NCI-H2171 (cell line): ENCODE results near the gene VWA5A.
"Not testable (repeated sequence)": the region's sequence is repeated elsewhere in the genome, so short reads cannot be mapped to it uniquely, and the experiment has no call there.

Experiments
- DNase-seq: peaks from one replicate; lab custom pipeline; 2025; lab: John Stamatoyannopoulos, UW

VWA5A gene

DNA sequence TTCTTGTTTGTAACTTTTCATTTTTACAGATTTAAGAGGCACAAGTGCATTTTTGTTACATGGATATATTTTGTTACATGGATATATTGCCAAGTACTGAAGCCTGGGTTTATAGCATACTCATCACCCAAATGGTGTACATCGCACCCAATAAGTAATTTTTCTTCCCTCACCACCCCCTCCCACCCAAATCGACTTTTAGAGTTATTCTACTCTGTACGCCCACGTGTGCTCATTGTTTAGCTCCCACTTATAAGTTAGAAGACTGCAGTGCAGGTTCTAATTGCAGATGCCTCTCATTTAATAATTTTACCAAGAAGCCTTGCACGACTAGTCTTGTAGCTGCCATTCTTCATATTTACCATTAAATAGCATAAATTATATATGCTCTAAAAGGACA is 20.5 kb upstream of the VWA5A start:
- no peak for DNase-seq

GRCh38 chr11:124096364-124096763 is 18.9 kb upstream of the VWA5A start:
- DNase-seq, result no peak

- no peak for DNase-seq
These were observed 17.1 kb upstream of the VWA5A start for GRCh38 chr11:124098141-124098540.

- no peak for DNase-seq
These were observed 13.5 kb upstream of the VWA5A start for GRCh38 chr11:124101737-124102136.

DNA sequence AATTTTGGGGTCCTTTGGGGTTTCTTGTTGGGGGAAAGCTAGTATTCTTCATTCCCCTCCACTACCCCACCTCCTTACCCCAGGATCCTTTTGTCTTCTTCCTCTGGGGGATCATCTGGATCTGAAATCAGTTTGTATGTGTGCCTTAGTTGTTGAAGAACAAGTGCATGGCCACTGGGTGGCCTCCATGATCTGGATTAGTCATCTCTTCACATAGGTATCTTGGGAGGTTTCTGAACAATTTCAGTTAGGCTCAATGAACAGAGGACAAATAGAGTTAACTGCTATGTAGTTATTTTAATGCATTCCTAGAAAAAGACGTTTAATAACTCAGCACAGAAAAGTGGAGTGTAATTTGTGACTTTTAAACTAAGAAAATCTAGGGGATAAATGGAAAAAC is 7.1 kb upstream of the VWA5A start:
- no peak for DNase-seq

DNA sequence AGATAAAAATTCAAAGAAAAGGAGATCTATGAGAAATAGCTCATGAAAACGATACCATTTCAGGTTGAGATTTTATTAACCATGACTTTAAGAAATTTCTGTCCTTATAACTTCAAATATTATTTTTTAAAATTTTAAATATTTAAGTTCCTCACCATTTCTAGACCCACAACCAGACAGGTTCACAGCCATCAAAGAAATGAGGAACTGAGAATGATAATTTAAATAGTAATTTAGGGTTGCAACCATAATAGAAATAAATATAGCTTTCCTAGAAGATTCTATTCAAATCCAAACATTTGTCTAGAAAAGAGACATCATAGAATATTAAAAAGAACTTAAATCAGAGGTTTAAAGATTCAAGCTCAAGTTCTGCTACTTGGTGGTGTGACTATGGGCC is 5.9 kb upstream of the VWA5A start:
- no peak for DNase-seq

DNA sequence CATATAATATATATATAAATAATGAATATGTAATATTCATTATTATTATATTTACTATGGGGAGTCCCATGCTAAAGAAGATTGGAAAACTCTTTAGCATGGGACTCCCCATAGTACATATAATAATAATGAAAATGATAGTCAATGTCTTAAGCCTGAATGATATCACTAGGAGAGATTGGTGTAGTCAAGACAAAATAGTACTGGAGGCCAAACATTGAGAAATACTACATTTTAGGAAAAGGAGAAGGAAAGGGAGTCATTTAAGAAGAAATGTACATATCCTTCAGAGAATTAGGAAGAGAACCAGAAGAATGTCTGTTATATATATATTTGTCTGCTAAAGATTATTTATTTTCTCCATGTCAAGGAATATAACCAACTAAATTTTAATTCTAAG is 5.0 kb upstream of the VWA5A start:
- DNase-seq, result no peak

GRCh38 chr11:124113890-124114289 is 1.4 kb upstream of the VWA5A start:
- no peak for DNase-seq

GRCh38 chr11:124115782-124116616 is 749 bp downstream of the VWA5A start:
- no peak for DNase-seq

DNA sequence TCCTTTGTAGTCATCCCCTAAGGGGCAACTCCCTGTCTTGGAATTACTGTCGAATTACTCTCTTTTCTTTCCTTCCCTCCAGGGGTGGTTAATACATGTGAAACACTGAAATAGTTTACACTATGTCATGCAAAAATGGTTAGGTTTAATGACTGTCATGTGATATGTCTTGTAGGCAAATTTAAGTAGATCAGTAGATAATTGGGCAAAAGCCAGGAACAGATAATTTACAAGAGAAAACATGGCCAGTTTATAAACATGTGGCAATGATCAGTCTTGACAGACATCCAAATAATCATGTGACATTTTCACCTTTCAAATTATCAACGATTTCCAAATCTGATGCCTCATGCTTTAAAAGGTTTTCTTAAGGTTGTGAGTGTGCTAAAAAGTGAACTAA is 3.9 kb downstream of the VWA5A start:
- no peak for DNase-seq

DNA sequence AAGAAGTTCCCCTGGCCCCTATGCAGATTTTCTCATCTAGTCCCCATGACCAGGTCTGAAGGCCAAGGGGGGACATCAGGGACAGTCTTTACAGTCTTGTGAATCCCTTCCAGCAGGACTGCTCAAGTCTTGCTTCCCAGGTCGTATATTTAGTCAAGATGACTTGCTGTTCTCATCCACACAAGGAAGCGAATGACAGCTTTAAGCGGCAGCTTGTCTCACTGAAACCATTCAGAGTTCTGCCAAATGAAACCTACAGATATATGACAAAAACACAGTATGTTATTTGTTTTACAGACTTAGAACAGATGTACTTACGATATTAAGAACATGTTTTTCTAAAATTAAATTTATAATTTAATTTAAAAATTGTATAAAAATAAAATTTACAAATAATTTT is 5.6 kb downstream of the VWA5A start:
- no peak for DNase-seq

- no peak for DNase-seq
These were observed 6.9 kb downstream of the VWA5A start for GRCh38 chr11:124122123-124122522.

GRCh38 chr11:124123622-124124021 is 8.4 kb downstream of the VWA5A start:
- no peak for DNase-seq

- not testable (repeated sequence) for DNase-seq
These were observed 11.9 kb downstream of the VWA5A start for GRCh38 chr11:124127134-124127533.

- no peak for DNase-seq
These were observed 27.8 kb downstream of the VWA5A start for GRCh38 chr11:124143034-124143433.

DNA sequence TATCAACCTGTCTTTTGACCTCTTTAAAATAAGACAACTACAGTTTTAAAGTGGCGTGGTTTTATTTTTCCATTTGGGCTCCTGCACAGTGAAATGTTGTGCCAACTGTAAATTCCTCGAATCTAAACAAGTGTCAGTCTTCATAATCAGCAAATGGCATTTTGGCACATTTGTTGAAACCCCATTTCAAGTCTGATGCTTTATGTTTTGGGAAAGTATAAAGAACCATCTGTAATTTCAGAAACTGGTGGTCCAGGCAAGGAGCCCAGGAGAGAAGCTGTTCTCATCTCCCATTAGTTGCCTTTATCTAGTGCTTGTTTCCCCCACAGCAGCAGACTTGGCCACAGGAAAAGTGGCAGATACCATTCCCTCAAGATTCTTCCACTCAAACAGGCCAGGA is 32.7 kb downstream of the VWA5A start:
- DNase-seq, result no peak

DNA sequence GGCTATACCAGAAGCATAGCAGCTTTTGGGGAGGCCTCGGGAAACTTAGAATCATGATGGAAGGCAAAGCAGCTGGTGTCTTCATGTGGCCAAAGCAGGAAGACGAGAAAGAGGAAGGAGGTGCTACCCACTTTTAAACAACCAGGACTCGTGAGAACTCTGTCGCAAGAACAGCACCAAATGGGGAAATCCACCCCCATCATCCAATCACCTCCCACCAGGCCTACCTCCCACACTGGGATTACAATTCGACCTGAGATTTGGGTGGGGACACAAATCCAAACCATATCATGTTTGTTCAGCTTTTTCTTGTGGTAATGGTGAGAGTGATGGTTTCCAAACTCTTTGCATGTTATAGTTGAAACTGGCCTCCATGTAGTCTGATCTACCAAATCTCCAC is 35.4 kb downstream of the VWA5A start:
- no peak for DNase-seq

GRCh38 chr11:124152770-124153407 is 37.6 kb downstream of the VWA5A start:
- no peak for DNase-seq

DNA sequence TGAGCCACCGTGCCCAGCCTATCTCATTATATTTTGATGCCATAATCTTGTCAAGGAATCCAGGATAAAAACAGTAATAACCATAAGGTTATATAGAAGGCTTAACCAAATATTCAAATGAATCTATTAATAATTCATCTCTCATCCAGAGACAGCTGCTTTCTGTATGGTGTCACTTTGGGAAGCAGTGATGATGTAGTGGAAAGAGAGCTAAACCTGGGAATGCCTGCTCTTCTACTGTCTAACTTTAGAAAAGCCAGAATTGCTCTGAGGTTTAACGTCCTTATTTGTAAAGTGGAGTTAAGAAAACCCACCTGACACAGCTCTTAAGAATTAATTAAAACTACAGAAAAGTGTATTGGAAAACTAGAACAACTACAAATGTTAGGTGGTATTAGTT is 38.6 kb downstream of the VWA5A start:
- DNase-seq, result no peak

- no peak for DNase-seq
These were observed 44.2 kb downstream of the VWA5A start for GRCh38 chr11:124159481-124159880.

GRCh38 chr11:124160986-124161385 is 45.7 kb downstream of the VWA5A start:
- DNase-seq, result no peak

- DNase-seq, result no peak
These were observed 52.6 kb downstream of the VWA5A start for GRCh38 chr11:124167826-124168231.

DNA sequence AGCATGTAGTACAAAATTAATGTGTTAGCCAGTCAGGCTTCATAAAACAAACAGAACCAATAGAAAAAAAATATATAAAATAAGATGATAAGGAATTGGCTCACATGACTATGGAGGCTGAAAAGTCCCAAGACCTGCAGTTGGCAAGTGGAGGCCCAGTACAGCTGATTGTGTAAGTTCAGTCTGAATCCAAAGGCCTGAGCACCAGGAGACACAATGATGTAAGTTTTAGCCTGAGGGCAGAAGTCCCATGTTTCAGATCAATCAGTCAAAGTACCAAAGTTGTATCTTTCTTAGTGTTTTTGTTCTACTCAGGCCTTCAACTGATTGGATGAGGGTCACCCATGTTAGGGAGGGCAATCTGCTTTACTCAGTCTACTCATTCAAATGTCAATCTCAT is 53.5 kb downstream of the VWA5A start:
- DNase-seq, result no peak

DNA sequence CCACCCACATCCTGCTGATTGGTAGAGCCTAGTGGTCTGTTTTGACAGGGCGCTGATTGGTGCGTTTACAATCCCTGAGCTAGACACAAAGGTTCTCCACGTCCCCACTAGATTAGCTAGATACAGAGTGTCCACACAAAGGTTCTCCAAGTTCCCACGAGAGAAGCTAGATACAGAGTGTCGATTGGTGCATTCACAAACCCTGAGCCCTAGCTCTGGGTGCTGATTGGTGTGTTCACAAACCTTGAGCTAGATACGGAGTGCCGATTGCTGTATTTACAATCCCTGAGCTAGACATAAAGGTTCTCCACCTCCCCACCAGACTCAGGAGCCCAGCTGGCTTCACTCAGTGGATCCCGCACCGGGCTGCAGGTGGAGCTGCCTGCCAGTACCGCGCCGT is 55.1 kb downstream of the VWA5A start:
- DNase-seq, result not testable (repeated sequence)
